Ovary (tissue), 9 donors: Measurements from ENCODE around the gene STAG3. TPM values are rescaled to one million over a fixed set of nuclear protein-coding genes. Genes with fewer than 3 reads are reported as not detected.
"Not testable (repeated sequence)": the region's sequence is repeated elsewhere in the genome, so short reads cannot be mapped to it uniquely, and the experiment has no call there.

ENCODE experiments used
- DNase-seq, 5 donors: peaks; one replicate each; pipeline ENCODE4 v3.0.0-alpha.2; 2019 to 2020
- H3K27ac ChIP-seq, 2 donors: fragments of 200-600 bp; one replicate each; pipeline versions ENCODE4 v1.5.1 to v1.8.0; 2019 to 2022
- H3K27me3 ChIP-seq: fragments of 200-600 bp; one replicate; pipeline ENCODE4 v1.8.0; 2022
- H3K36me3 ChIP-seq: fragments of 200-600 bp; sonication (generic); one replicate; pipeline ENCODE4 v1.5.1; 2019
- H3K4me1 ChIP-seq: one replicate; pipeline ENCODE4 v1.8.1; 2013; ENCODE audit warnings: mild to moderate bottlenecking, moderate library complexity; ENCODE audit not compliant: insufficient read depth
- H3K4me3 ChIP-seq: fragments of 200-600 bp; sonication (generic); one replicate; pipeline ENCODE4 v1.5.1; 2017
- H3K9me3 ChIP-seq, 2 donors: fragments of 200-600 bp in 1 of 2; sonication (generic) in 1 of 2; one replicate each; pipeline versions ENCODE4 v1.5.1 to v1.8.1; 2013 to 2019; ENCODE audit warnings: mild to moderate bottlenecking in 1 of 2, moderate library complexity in 1 of 2
- CTCF ChIP-seq, 3 donors: fragments of 450-650 bp in 2 of 3; fragments of 200-600 bp in 1 of 3; IDR thresholded peaks; one replicate each; pipeline versions ENCODE4 v1.5.1 to v1.8.0; 2016 to 2022; ENCODE audit warnings: antibody characterized with exemption in 3 of 3, mild to moderate bottlenecking in 1 of 3
- EP300 ChIP-seq: sonication (generic); formaldehyde crosslinking; IDR thresholded peaks from one replicate; pipeline ENCODE4 v1.6.1; 2017; ENCODE audit warnings: antibody characterized with exemption
- POLR2A ChIP-seq: fragments of 450-650 bp; IDR thresholded peaks from one replicate; pipeline ENCODE4 v1.6.1; 2017; ENCODE audit warnings: antibody characterized with exemption, mild to moderate bottlenecking, moderate library complexity
- WGBS, 3 donors: extraction: QIAGEN DNeasy Blood & Tissue Kit in 1 of 3; methylation state at CpG; one replicate each; pipeline versions ENCODE4 v1.1.5 to v1.1.7; 2013 to 2017; 5-methylcytosine and 5-hydroxymethylcytosine counted together
- intact Hi-C, 4 donors: fragments of 100-400 bp; cut with DNase I; formaldehyde crosslinking; loops; one replicate each; pipeline versions ENCODE4 v1.11.0 to v1.15.1; 2022 to 2023
- polyA plus RNA-seq, 2 donors: library from polyadenylated mRNA; stranded (reverse); fragments of 200-250 nt in 1 of 2; fragments of 350-450 nt in 1 of 2; fragmentation: Illumina TruSeq in 1 of 2; extraction: RNeasy Lipid Tissue Mini Kit (QIAGEN cat#74804) in 1 of 2; gene quantifications; one replicate each; pipeline ENCODE4 v1.2.3, GENCODE V29; 2013 to 2014
- total RNA-seq, 7 donors: library from RNA; depleted of rRNA in 2 of 7; stranded (reverse); fragments of >200 nt in 2 of 7; fragmentation: NEBNext Ultra II Directional in 3 of 7; extraction: Animal tissue kit (Norgen Biotek cat#: 25700) in 3 of 7; gene quantifications; one replicate each; pipeline versions ENCODE4 v1.1.0 to v1.2.4, GENCODE V29; 2016 to 2023
- donor health status: DM: no; HTN: no; CAD: no; lungs with moderate emphysema.
- donor health status: DM: no; HTN: no; CAD: no.
- donor health status: Bipolar disorder and iron deficiency.
- donor health status: DM: yes; HTN: yes; CAD: no.
- donor health status: DM: no; HTN: no; CAD: no.
- donor health status: DM: yes; HTN: yes; CAD: no.

The STAG3 gene
- total and polyA plus RNA-seq, 9 donors = 0.66 to 3.2 (median 1.9) TPM

- intact Hi-C loops = loop anchor here in 3 of 4 donors (5.0 to 10.0 kb wide), 2 partner anchors 76 to 79 kb away; no protein-coding TSS in a partner anchor
- peak in 1 of 5 donors; percentile 9 for DNase-seq
- TF ChIP-seq CTCF (IDR thresholded peaks at IDR 0.05) = no peak
- no peak for TF ChIP-seq POLR2A
- TF ChIP-seq EP300 = no peak
- WGBS, 3 donors = 51 to 60% (median 53%) methylated on average over 6 of the region's 6 CpGs
- Histone ChIP-seq H3K9me3 (no peaks in the 10 kb centered on the region), H3K27me3 (no peaks in the 10 kb centered on the region), H3K4me1 (peaks cover 2% of the 10 kb centered on the region), H3K4me3 (no peak overlapping the region), H3K27ac (no peak overlapping the region), H3K36me3 (no peaks in the 10 kb centered on the region)
These were observed 36.0 kb downstream of the STAG3 start for GRCh38 chr7:100213672-100214071.

DNA sequence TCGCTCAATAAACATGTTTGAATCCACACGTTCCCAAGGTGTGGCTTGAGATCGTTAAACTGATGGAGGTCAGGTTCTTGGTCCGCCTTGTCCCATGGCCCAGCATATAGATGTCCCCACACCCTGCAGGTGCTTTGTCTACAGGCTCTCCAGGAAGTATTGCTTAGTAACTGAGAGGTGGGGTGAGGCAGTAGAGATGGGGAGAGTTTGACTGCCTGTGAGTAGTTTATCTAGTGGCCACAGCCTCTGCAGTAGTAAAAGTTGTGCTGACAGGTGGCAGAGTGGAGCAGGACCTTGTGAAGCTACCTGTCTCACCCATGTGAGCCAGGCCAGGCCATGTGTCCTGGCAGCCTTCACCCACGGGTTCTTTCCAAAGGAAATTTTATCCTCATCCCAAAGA, 36.6 kb downstream of the STAG3 start:
- H3K4me3 ChIP-seq, H3K36me3 ChIP-seq, H3K27ac ChIP-seq, H3K4me1 ChIP-seq, H3K27me3 ChIP-seq, H3K9me3 ChIP-seq: not testable (repeated sequence)
- intact Hi-C loops = loop anchor here in 3 of 4 donors (5.0 to 10.0 kb wide), 2 partner anchors 77 to 80 kb away; no protein-coding TSS in a partner anchor
- DNase-seq = peak in 1 of 5 donors; percentile 6
- WGBS, 3 donors = 79 to 83% (median 82%) methylated on average over 5 of the region's 5 CpGs

DNA sequence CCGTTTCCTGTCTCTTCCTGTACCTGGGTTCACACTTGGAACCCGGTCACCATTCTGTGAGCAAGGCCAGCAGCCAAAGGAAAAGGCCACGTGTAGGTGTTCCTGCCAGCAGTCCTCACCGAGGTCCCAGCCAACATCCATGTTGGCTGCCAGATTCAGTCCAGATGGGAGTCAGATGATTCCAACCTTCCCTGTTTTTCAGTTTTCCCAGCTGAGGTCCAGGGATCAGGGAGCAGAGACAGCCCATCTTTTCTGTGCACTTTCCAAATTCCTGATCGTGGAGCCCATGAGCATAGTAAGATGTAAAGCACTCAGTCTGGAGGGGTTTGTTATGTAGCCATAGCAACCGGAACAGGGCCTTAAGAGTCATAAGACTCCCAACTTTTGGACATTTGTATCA, 38.2 kb downstream of the STAG3 start:
- no peaks in the 10 kb centered on the region for H3K9me3 ChIP-seq
- WGBS, 3 donors = 18 to 21% (median 19%) methylated on average over 6 of the region's 6 CpGs
- H3K4me1 ChIP-seq = peaks cover 2% of the 10 kb centered on the region
- no peaks in the 10 kb centered on the region for H3K36me3 ChIP-seq
- no peak overlapping the region for H3K4me3 ChIP-seq
- intact Hi-C loops = loop anchor here in 2 of 4 donors (10.0 kb wide), 1 partner anchor 81 kb away; no protein-coding TSS in a partner anchor
- peak overlapping the region in 1 of 2 donors; percentile 21 for H3K27ac ChIP-seq
- H3K27me3 ChIP-seq = no peaks in the 10 kb centered on the region
- TF ChIP-seq CTCF (IDR thresholded peaks at IDR 0.05) (no peak), EP300 (no peak), POLR2A (no peak)
- peak; percentile 43 to 60 (median 49) for DNase-seq

- not testable (repeated sequence) for H3K4me1 ChIP-seq, H3K27ac ChIP-seq, H3K36me3 ChIP-seq, H3K27me3 ChIP-seq, H3K4me3 ChIP-seq, H3K9me3 ChIP-seq
- intact Hi-C loops = loop anchor here in 2 of 4 donors (10.0 kb wide), 1 partner anchor 83 kb away; no protein-coding TSS in a partner anchor
- peak in 1 of 3 donors; percentile 38 for TF ChIP-seq CTCF (IDR thresholded peaks at IDR 0.05)
- 0% methylated on average over 1 to 2 of the region's 5 CpGs for WGBS, 3 donors
- peak; percentile 79 to 91 (median 89) for DNase-seq
These were observed 40.2 kb downstream of the STAG3 start for GRCh38 chr7:100217934-100218333.

DNA sequence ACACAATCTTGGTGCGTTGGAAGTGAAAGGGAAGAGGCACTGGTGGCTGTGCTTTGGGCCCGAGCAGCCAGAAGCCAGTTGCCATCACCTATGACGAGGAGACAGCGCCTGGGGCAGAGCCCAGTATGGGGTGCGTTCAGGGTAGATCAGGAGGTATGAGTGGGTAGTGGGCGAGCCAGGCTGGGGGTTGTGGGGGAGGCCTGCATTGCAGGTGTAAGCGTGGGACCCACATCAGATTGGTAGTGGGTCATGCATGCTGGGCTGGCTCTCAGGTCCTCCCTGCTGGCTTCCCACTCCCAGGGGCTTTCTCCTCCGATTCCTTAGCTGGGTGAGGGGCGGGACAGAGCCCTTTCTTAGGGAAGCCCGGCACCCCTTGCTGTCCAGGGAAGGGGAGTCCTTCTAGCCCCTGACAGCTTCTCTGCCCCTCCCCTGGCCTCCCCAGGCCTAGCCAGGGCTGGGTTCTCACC, 41.6 kb downstream of the STAG3 start:
- 86% methylated on average over 10 of the region's 10 CpGs for WGBS, 3 donors
- H3K27ac ChIP-seq = no peak overlapping the region
- no peaks in the 10 kb centered on the region for H3K36me3 ChIP-seq
- no peak for DNase-seq
- H3K4me3 ChIP-seq = no peak overlapping the region
- TF ChIP-seq CTCF (IDR thresholded peaks at IDR 0.05) = no peak
- TF ChIP-seq POLR2A = no peak
- no peak for TF ChIP-seq EP300
- no peaks in the 10 kb centered on the region for H3K27me3 ChIP-seq
- H3K4me1 ChIP-seq = peaks cover 2% of the 10 kb centered on the region
- intact Hi-C loops = loop anchor here in 2 of 4 donors (10.0 kb wide), 1 partner anchor 85 kb away; no protein-coding TSS in a partner anchor
- no peaks in the 10 kb centered on the region for H3K9me3 ChIP-seq

DNA sequence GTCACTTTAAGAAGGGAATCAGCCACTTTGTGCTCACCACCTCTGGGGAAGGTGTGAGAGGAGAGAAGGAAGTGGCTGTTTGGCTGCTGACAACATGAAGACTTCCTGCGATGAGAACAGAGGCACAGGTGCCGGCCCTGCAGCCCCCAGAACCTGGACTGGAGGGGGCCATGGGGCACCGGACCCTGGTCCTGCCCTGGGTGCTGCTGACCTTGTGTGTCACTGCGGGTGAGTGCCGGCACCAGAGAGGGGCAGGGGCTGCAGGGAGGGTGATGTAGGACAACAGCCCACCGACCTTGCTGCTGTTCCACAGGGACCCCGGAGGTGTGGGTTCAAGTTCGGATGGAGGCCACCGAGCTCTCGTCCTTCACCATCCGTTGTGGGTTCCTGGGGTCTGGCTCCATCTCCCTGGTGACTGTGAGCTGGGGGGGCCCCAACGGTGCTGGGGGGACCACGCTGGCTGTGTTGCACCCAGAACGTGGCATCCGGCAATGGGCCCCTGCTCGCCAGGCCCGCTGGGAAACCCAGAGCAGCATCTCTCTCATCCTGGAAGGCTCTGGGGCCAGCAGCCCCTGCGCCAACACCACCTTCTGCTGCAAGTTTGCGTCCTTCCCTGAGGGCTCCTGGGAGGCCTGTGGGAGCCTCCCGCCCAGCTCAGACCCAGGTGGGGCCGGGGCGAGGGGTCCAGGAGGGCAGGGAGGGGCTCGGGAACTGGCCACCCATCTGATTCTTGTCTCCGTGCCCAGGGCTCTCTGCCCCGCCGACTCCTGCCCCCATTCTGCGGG, 42.3 kb downstream of the STAG3 start, which contains the start of gene PVRIG:
TSS of gene PVRIG (plus strand) at position 149 of the 785 bp plus-strand sequence. CDS start at position 171, 22 bp downstream.
- not testable (repeated sequence) for H3K4me1 ChIP-seq, H3K9me3 ChIP-seq, H3K4me3 ChIP-seq, H3K27me3 ChIP-seq, DNase-seq, H3K27ac ChIP-seq, H3K36me3 ChIP-seq
- intact Hi-C loops = loop anchor here in 3 of 4 donors (5.0 to 10.0 kb wide), 2 partner anchors 85 to 88 kb away; no protein-coding TSS in a partner anchor
- WGBS, 3 donors = 83 to 84% (median 84%) methylated on average over 14 to 25 of the region's 27 CpGs
